HG02798 (cell line): ENCODE results near the gene UPF2.

Source experiments
- ATAC-seq: cut with Tn5 transposase; IDR thresholded peaks from one replicate; pipeline ENCODE4 v1.9.1; 2021; ENCODE audit warnings: mild to moderate bottlenecking; ENCODE audit not compliant: unreplicated experiment, poor library complexity

The UPF2 gene

DNA sequence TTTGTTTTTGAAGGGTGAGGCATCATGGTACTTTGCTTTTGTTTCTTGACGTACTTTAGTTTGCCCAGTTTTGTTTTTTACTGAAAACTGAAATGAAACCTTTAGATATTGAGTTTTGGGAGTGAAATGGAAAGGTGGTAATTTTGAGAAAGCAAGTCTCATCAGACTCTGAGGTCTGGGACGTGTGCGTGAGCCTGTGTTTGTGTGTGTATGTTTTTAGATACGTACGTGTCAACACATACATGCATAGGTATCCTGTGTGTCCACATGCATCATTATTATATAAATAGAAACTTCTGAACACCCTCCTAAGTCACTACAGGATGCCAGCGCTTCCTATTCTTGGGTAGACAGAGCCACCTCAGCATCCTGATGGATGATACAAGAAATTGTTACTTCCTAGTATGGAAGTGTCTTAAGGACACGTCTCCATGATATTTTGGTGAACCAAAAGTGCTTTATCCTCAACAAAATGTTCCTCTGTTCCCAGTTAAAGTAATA is 171.7 kb downstream of the UPF2 start:
- ATAC-seq: no peak

DNA sequence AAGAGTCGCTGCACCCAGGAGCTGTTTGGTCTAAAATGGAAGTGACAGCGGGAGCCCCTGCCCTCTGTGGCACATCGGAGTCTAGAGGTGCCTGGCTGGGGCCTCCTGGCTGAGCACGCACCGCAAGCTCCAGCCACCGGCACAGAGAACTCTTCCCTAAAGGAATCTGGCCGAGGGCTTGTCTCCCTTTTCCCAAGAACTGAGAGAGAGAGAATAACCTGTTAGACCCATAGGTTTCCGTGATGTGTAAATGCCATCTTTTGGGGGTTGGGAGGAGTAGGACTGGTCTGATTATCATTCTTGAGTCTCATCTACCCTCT is 172.2 kb downstream of the UPF2 start:
- ATAC-seq: no peak
